Measurements from ENCODE around the gene ACER1. TPM values are rescaled to one million over a fixed set of nuclear protein-coding genes. Genes with fewer than 3 reads are reported as not detected.

Gene ACER1
- total RNA-seq, 1 donor from 2014 or later = not detected

GRCh38 chr19:6378041-6378440, 44.6 kb upstream of the ACER1 start:
- H3K27ac Mint-ChIP-seq (ENCODE audit: unreplicated experiment) = no peak overlapping the region
- H3K4me1 Mint-ChIP-seq (ENCODE audit: unreplicated experiment) = peaks cover 3% of the 10 kb centered on the region
- H3K27me3 Mint-ChIP-seq (ENCODE audit: unreplicated experiment) = peaks cover 7% of the 10 kb centered on the region
- no peaks in the 10 kb centered on the region for H3K9me3 Mint-ChIP-seq (ENCODE audit: unreplicated experiment)
- H3K36me3 Mint-ChIP-seq (ENCODE audit: low read depth, unreplicated experiment) = peaks cover 35% of the 10 kb centered on the region
- no peak overlapping the region for H3K4me3 Mint-ChIP-seq (ENCODE audit: unreplicated experiment)
- no peak for DNase-seq (ENCODE audit: low spot score)
- TF ChIP-seq CTCF (IDR thresholded peaks at IDR 0.05; ENCODE audit: unreplicated experiment) = no peak

- Mint-ChIP-seq H3K27me3 (ENCODE audit: unreplicated experiment) (peaks cover 11% of the 10 kb centered on the region), H3K36me3 (ENCODE audit: low read depth, unreplicated experiment) (peaks cover 32% of the 10 kb centered on the region), H3K27ac (ENCODE audit: unreplicated experiment) (no peak overlapping the region), H3K4me3 (ENCODE audit: unreplicated experiment) (no peak overlapping the region), H3K4me1 (ENCODE audit: unreplicated experiment) (peaks cover 8% of the 10 kb centered on the region), H3K9me3 (ENCODE audit: unreplicated experiment) (no peaks in the 10 kb centered on the region)
- no peak for TF ChIP-seq CTCF (IDR thresholded peaks at IDR 0.05; ENCODE audit: unreplicated experiment)
- DNase-seq (ENCODE audit: low spot score) = no peak
Measured at GRCh38 chr19:6376512-6377190, 43.2 kb upstream of the ACER1 start.

GRCh38 chr19:6375411-6376010, 42.1 kb upstream of the ACER1 start, which contains the start of gene PSPN:
PSPN (minus strand) TSS chr19:6375933; CDS start chr19:6375849, 84 bp downstream.
- peaks cover 11% of the 10 kb centered on the region for H3K27me3 Mint-ChIP-seq (ENCODE audit: unreplicated experiment)
- H3K9me3 Mint-ChIP-seq (ENCODE audit: unreplicated experiment) = no peaks in the 10 kb centered on the region
- TF ChIP-seq CTCF (IDR thresholded peaks at IDR 0.05; ENCODE audit: unreplicated experiment) = no peak
- H3K4me3 Mint-ChIP-seq (ENCODE audit: unreplicated experiment) = no peak within 1 kb of the TSS
- H3K4me1 Mint-ChIP-seq (ENCODE audit: unreplicated experiment) = peaks cover 8% of the 10 kb centered on the region
- peaks cover 23% of the 10 kb centered on the region for H3K36me3 Mint-ChIP-seq (ENCODE audit: low read depth, unreplicated experiment)
- no peak within 1 kb of the TSS for H3K27ac Mint-ChIP-seq (ENCODE audit: unreplicated experiment)
- DNase-seq (ENCODE audit: low spot score) = no peak

- Mint-ChIP-seq H3K4me3 (ENCODE audit: unreplicated experiment) (peak overlapping the region; percentile 31), H3K27ac (ENCODE audit: unreplicated experiment) (no peak overlapping the region), H3K27me3 (ENCODE audit: unreplicated experiment) (peaks cover 12% of the 10 kb centered on the region), H3K36me3 (ENCODE audit: low read depth, unreplicated experiment) (peaks cover 17% of the 10 kb centered on the region), H3K4me1 (ENCODE audit: unreplicated experiment) (peaks cover 8% of the 10 kb centered on the region), H3K9me3 (ENCODE audit: unreplicated experiment) (no peaks in the 10 kb centered on the region)
- no peak for DNase-seq (ENCODE audit: low spot score)
- no peak for TF ChIP-seq CTCF (IDR thresholded peaks at IDR 0.05; ENCODE audit: unreplicated experiment)
Measured at GRCh38 chr19:6374711-6375410, 41.4 kb upstream of the ACER1 start.
